DMS53 (cell line): ENCODE results near the gene PPP2R3A.
"Not testable (repeated sequence)": the region's sequence is repeated elsewhere in the genome, so short reads cannot be mapped to it uniquely, and the experiment has no call there.

Experiments used
- DNase-seq: peaks from one replicate; lab custom pipeline; 2025; lab: John Stamatoyannopoulos, UW

Gene PPP2R3A

DNA sequence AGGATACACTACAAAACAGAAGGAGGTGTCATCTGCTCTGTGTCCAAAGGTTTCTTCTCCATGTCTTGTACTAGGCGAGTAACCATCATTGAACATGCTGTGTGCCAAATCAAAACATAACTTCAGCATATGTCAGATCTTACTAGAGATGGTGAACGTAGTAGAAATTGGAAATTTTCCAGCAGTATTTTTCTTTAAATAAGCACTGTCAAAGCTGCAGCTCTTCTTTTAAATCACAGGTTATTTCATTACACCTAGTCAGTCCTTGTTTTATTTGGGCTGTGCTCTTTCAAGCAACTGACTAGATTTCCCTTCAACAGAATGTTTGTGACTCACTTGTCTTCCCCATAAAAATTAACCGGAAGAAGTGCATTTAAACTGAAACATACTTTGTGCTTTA lies 184.1 kb downstream of the PPP2R3A start:
- no peak for DNase-seq

GRCh38 chr3:136151219-136151618 lies 185.7 kb downstream of the PPP2R3A start:
- DNase-seq = no peak

DNA sequence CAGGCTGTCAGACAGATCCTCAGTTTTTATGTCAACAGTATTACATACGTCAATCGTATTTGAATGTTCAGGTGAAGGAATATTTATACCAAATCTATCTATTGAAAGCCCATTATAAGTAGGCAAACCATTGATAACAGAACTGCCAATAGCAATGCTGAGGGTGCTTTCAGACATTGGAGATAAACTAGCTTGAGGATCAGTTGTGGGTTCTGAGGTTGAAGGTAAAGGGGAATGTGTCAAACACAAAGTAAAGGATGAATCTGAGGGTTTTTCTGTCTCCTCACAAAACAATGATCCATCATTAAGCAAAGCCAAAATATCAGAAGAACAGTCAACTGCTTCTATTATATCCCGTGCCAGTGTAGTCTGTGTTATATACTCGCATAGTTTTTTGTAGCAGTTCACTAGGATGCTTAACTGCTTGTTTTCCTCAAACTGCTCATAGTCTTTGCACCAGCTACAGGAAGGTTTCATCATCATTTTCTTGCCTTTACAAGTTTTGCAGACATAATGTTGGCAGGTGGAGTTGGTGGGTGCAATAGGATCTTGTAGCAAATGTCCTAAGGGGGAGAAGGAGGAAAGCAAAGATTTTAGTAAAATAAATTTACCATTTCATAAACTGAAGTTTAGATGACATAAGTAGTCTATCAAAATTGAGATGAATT lies 186.8 kb downstream of the PPP2R3A start:
- DNase-seq = no peak

- no peak for DNase-seq
Measured at GRCh38 chr3:136152963-136153362, 187.4 kb downstream of the PPP2R3A start.

- no peak for DNase-seq
Measured at GRCh38 chr3:136161516-136161915, 196.0 kb downstream of the PPP2R3A start.

DNA sequence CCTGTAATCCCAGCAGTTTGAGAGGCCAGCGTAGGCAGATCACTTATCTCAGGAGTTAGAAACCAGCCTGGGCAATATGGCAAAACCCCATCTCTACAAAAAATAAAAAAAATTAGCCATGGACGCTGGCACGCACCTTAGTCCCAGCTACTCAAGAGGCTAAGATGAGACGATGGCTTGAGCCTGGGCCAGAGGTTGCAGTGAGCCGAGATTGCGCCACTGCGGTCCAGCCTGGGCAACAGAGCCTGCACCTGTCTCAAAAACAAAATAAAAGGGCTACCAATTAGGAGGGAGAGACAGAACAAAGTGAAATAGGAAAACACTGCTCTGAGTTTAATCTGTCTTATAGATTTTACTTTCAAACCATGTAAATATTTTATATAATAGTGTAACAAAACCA lies 196.8 kb downstream of the PPP2R3A start:
- DNase-seq = no peak

- DNase-seq = not testable (repeated sequence)
Measured at GRCh38 chr3:136163607-136164006, 198.1 kb downstream of the PPP2R3A start.

DNA sequence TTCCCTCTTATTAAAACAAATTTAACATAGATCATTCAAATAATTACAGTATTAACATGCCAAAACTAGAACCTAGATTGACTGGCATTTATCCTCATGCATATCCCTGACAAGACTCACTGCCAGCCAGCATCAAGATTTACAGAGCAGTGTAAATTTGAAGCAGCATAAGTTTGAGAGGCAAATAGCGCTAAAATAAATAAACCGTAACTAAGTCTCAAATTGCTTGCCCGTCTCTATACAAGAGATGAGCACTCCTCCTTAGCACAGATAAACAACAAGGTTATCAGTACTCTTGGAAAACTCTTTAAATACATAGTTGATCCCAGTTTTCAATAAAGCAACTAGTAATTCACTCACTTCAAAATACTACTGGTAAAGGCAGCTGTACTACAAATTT lies 201.0 kb downstream of the PPP2R3A start:
- DNase-seq = peak; percentile 7

DNA sequence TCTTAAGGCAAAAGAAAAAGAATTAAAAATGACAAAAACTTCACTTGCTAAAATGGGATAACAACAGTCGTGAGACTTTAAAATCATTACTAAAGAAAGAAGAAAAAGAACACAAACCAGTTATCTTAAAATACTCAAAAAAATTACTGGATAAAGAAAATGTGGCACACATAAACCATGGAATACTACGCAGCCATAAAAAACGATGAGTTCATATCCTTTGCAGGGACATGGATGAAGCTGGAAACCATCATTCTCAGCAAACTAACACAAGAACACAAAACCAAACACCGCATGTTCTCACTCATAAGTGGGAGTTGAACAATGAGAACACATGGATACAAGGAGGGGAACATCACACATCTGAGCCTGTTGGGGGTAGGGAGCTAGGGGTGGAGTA lies 202.7 kb downstream of the PPP2R3A start:
- DNase-seq = not testable (repeated sequence)

GRCh38 chr3:136171097-136171542 lies 205.6 kb downstream of the PPP2R3A start:
- no peak for DNase-seq

DNA sequence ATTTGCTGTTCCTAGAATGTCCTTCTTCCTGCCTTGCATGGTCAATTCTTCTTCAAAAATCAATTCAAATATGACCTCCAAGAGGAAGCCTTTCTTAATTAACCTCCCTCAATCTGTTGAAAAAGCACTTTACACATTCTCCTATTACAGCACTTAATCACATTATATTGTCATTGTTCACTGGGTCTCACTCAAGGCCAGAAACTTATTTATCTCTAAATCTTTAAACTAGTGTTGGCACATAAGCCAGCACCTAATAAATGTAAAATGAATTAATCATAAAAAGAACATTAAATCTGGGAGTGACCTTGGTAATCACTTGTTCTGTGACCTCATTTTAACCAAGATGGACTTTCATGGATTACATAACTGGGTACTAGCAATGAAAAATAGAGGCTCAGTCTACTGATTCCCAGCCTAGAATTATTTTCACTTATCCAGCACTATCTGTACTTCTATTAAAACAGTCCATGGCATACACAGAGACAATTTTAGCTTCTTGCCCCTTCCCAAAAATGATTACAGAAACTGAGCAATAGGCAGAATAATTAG lies 208.5 kb downstream of the PPP2R3A start:
- no peak for DNase-seq

GRCh38 chr3:136177876-136178275 lies 212.3 kb downstream of the PPP2R3A start:
- DNase-seq = no peak

DNA sequence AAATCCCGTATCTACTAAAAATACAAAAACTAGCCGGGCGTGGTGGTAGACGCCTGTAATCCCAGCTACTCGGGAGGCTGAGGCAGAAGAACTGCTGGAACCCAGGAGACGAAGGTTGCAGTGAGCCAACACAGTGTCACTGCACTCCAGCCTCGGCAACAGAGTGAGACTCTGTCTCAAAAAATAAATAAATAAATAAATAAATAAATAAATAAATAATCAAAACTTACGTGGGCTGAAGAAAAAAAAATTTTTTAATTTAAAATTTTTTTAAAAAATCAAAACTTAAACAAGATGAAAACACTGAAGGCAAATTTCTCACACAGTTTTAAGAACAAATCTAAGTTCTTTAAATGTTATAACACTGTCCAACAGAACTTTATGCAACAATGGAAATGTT lies 216.2 kb downstream of the PPP2R3A start:
- DNase-seq = no peak

GRCh38 chr3:136184703-136185102 lies 219.2 kb downstream of the PPP2R3A start:
- no peak for DNase-seq

DNA sequence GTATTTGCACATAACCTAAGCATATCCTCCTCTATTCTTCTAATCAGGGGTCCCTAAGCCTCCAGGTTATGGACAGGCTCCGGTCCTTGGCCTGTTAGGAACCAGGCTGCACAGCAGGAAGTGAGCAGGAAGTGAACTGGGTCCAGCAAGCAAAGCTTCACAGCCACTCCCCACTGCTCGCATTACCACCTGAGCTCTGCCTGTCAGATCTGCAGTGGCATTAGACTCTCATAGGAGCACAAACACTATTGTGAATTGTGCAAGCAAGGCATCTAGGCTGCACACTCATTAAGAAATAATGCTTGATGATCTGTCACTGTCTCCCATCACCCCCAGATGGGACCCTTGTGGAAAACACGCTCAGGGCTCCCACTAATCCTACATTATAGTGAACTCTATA lies 220.8 kb downstream of the PPP2R3A start:
- peak; percentile 29 for DNase-seq

- DNase-seq = no peak
Measured at GRCh38 chr3:136186846-136187245, 221.3 kb downstream of the PPP2R3A start.

- DNase-seq = no peak
Measured at GRCh38 chr3:136187868-136188267, 222.3 kb downstream of the PPP2R3A start.

DNA sequence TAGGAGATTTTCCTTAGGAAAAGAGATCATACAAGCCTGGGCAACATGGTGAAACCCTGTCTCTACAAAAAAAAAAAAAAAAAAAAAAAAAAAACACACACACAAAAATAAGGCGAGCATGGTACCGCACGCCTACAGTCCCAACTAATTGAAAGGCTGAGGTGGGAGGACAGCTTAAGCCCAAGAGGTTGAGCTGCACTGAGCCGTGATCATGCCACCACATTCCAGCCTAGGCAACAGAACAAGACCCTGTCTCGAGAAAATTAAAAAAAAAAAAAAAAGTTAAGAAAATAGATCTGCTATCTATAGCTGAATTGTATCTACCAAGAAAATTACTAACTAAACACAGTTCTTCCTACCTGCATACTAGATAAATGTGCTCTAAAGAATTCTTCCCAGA lies 223.5 kb downstream of the PPP2R3A start:
- DNase-seq = no peak

- DNase-seq = no peak
Measured at GRCh38 chr3:136189859-136190617, 224.5 kb downstream of the PPP2R3A start.

DNA sequence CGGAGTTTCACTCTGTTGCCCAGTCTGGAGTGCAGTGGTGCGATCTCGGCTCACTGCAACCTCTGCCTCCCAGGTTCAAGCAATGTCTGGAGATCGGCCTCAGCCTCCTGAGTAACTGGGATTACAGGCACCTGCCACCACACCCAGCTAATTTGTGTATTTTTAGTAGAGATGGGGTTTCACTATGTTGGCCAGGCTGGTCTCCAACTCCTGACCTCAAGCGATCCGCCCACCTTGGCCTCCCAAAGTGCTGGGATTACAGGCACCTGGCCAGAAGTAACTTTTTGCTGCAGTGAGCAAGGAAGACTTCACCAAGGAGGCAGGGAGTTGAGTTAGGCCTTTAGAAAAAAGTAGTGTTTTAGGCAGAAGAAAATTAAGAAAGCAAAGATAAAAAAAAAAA lies 226.7 kb downstream of the PPP2R3A start:
- DNase-seq = not testable (repeated sequence)

- no peak for DNase-seq
Measured at GRCh38 chr3:136192831-136193230, 227.3 kb downstream of the PPP2R3A start.

DNA sequence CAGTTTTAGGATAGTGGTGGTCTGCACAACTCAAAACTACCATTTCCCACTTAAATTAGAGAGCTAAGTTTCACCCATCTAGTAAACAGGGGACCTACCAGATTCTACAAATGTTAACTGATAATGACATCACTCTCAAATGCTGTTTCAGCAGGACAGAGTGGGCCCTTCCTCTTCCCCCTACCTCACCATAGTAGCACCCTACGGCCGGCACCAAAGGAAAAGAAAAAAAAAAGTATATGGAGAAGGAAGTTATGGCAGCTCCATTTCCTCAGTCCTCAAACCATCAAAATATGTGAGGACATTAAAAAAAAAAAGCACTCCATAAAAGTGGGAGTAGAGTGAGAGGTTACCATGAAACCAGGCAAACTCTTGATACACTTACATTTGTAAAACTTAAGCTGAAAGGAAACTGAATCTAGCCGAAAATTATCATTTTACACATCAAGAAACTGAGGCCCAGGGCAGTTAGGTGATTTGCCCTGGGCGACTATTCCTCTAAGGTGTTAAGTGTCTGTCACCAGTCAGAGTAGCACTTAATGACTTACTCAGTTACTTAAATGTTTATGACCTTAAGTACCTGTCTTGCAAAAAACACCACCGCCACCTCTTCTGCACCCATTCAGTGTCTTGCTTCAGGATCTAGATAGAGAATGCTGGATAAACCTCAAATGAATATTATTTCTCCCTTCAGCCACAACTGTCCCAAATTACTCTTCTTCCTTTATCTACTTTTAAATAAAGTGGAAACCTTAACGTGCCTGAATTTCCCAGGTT lies 227.9 kb downstream of the PPP2R3A start:
- peak; percentile 12 for DNase-seq
